IPS-NIHi7 (cell line): ENCODE results near the gene TYROBP.
A peak's percentile ranks its signal among the peaks of the same experiment; 100 is the strongest.
"Not testable (repeated sequence)": the region's sequence is repeated elsewhere in the genome, so short reads cannot be mapped to it uniquely, and the experiment has no call there.

Experiments
- DNase-seq: peaks from one replicate; pipeline ENCODE4 v3.0.0; 2012; ENCODE audit warnings: mixed read lengths; ENCODE audit errors: extremely low spot score

The TYROBP gene

DNA sequence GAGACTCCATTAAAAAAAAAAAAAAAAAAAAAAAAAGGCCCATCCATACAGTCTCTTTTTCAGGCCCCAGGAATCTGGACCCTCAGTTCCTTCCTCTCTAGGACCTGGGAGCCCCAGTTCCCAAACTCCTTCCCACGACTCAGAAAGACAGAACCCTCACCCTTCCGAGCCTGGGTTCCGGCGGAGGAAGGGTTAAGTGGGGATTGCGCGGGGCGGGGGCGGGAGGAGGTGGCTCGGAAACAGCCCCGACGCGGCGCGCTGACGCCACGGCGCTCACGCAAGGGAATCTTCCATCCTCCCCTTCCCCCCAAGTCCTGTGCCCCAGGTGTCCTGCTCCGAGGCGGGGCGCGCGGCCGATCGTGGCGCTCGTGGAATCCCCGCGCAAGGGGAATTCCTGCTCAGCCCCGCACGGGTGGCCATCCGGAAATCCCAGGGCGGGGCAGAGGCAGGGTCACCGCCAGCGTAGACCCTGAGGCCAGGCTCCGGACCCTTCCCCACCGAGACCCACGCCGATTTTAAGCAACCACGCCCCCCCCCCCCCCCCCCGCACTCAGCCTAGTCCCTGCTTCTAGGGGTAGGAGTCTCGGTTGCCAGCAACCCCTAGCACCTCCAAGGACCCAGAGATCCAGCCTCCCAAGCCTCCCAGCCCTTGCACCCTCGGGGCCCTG, 8.4 kb downstream of the TYROBP start:
- DNase-seq, result peak; percentile 82

DNA sequence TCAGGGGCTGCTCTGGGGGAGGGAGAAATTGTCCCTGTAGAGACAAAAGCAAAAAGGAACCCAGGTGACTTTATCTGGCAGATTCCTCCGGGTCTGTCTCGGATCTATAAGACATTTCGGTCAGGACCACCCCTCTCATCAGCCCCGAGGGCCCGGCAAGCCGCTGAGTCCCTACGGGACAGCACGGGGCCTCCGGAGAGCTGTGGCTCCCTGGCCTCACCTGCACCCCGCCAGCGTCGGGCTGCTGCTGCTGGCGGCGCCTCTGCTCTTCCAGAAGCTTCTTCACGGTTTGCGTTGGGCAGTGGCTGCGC, 9.6 kb downstream of the TYROBP start:
- no peak for DNase-seq

DNA sequence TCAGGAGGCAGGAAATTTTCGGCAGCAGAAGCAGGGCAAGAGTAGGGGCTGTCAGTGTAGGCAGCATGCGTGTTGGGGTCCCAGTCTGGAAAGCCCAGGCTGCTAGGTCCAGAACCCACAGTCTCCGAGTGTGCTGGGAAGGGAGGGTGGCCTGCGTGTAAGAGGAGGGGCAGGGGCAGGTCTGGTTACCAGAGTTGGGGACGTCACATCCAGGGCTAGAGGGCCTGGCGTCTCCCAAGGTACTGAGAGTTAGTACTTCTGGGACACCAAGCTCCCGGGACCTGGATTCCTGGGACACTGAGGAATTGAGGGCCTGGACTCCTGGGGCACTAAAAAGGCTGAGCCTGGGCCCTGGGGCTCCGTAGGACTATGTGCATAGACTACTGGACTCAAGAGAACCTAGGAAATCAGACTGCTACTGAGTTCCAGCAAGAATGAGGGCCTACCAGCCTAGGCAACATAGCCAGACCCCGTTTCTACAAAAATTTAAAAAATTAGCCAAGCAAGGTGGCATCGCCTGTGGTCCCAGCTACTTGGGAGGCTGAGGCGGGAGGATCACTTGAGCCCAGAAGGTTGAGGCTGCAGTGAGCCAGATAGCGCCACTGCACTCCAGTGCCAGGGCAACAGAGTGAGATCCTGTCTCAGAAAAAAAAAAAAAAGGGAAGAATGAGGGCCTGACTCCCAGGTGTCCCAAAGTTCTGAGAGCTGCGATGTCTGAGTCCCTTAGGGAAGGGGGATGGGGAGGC, 10.2 kb downstream of the TYROBP start:
- DNase-seq, result no peak

DNA sequence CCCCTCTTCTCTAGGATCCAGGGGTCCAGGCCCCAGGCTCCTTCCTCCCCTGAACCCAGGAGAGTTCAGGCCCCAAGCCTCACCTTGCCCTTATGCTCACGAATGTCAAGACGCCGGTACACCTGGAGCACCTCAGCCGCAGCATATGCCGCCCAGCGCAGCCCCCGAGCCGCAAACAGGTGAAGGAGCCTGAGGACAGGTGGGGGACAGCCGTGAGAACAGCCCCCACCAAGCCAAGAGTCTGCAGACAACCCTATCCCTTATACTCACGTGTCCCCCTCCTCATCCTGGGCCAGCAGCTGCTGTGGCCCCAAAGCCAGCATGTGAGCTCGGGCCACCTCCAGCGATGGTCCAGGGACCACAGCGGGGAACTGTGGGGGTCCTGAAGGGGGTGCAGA, 11.5 kb downstream of the TYROBP start:
- no peak for DNase-seq

DNA sequence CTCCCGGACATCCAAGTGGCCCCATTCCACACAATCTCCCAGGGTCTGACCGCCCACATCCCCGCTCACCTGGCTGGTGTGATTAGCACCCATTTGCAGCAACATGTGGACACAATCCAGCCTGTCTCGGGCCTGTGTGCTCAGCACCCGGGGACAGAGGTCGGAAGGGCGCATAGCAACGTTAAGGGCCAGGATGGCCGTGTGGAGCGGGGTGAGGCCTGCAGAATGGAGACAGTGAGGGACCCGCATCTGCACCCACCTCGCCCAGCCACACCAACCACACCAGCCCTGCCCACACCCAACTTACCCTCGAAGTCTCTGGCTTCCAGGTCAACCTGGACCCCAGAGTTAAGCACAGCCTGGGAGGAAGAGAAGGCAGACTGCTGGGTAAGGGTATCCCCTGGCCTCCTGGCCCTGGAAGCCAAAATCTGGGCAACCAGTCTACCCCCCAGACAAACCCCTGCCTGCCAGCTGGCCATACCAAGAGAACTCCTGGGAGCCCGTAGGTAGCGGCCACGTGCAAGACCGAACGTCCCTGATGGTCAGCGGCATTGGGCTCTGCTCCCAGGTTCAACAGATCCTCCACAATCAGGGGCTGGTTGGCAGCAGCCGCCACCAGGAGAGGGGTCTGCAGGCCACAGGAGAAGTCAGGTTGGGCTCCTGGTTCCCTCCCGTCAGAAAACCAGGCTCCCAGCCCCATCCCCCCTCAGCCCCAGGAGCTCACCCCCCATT, 12.0 kb downstream of the TYROBP start:
- DNase-seq, result no peak

DNA sequence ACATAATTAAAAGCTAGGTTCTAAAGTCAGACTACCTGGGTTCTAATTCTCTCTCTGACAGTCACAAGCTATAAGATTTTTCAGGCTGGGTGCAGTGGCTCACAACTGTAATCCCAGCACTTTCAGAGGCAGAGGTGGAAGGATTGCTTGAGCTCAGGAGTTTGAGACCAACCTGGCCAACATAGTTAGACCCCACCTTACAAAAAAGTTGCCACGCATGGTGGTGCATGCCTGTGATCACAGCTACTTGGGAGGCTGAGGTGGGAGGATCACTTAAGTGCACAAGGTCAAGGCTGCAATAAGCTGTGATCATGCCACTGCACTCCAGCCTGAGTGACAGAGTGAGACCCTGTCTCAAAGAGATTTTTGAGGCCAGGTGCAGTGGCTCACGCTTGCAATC, 13.8 kb downstream of the TYROBP start:
- no peak for DNase-seq

DNA sequence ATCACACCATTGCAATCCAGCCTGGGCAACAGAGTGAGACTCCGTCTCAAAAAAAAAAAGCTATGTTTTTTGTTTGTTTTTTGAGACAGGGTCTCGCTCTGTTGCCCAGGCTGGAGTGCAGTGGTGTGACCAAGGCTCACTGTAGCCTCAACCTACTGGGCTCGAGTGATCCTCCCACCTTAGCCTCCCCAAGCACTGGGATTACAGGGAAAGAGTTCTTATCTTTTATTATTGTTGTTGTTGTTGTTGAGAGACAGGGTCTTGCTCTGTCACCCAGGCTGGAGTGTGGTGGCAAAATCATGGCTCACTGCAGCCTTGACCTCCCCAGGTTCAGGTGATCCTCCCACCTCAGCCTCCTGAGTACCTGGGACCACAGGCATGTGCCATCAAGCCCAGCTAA, 16.3 kb downstream of the TYROBP start:
- DNase-seq, result not testable (repeated sequence)

DNA sequence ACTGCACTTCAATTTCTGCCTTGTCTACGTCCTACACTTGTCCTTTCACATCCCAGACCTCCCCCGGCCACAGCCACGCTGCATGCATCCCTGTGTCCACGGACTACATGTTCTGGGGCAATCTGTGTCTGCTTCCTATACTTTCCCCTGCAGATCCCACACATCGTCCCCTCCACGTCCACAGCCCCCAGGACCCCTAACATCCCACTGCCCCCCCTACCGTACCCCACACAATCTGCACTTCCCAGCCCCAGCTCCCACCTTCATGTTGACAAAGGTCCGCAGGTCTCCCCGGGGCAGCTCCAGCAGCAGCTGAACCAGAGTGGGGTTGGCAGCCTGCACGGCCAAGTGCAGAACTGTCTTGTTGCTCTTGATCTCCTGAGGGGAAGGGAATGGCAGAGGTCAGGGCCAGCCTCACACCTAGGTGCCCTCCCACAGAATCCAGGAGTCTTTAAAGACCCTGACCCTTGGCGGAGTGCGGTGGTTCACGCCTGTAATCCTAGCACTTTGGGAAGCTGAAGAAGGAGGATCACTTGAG, 17.9 kb downstream of the TYROBP start:
- DNase-seq, result no peak

DNA sequence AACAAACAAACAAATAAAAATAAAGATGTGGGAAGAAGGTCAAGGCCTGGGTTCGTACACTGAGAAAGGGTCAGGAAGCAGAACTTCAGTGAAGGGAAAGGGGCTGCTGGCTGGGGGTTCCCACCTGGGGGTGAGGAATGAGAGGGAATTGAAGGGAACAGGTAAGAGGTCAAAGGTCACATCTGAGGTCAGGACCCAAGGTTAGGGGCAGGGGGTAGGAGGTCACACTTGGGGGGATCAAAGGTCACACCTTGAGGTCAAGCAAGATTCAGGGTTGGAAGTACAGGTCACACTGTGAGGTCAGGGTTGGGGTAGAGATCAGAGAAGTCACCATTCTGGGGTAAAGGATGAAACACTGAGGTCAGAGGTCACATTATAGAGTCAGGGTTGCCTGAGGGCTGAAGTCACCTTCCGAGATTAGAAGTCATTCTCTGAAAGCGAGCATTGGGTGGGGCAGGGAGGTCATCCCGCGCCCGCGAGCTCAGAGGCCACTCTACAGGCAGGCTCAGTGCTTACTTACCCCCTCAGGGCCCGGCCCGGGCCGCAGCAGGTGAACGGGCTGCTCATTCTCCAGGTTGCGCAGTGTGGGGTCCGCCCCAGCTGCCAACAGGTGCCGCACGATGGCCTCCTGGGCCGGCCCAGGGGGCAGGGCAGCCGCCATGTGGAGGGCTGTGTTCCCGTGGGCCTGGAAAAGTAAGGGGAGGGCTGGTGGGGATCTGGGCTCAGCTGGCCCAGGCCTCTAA, 18.6 kb downstream of the TYROBP start:
- no peak for DNase-seq

DNA sequence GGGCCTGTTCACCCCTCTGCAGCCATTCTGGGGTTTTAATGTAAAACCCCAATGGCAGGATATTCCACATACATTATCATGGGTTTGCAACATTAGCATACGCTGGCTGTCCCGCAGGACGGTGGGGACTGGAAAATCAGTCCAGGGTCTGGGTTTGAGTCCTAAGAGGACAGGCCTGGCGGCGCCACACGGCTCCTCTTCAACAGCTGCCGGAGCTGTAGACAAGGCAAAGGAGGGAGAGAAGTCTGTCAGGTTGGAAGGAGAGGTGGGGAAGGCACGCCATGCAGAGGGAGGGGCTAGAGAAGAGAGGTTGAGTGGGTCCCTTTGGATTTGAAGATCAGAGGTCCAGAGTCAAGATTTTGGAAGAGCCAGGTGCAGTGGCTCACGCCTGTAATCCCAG, 19.7 kb downstream of the TYROBP start:
- DNase-seq, result no peak

DNA sequence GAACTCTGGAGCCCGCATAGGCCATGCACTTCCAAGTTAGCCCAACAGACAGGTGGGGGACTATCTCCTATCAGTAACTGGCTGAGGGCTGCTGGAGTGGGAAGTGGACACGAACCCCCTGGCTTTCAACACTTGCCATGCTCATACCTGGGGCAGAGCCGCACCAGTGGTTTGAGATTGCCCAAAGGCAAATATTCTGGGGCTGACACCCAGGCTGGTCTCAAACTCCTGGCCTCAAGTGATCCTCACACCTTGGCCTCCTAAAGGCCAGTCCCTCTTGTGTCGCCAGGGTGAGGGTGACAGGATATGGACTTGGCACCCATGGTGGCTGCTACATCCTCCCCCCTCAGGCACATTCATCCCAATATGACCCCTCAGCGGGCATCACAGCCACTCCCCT, 20.9 kb downstream of the TYROBP start:
- no peak for DNase-seq

DNA sequence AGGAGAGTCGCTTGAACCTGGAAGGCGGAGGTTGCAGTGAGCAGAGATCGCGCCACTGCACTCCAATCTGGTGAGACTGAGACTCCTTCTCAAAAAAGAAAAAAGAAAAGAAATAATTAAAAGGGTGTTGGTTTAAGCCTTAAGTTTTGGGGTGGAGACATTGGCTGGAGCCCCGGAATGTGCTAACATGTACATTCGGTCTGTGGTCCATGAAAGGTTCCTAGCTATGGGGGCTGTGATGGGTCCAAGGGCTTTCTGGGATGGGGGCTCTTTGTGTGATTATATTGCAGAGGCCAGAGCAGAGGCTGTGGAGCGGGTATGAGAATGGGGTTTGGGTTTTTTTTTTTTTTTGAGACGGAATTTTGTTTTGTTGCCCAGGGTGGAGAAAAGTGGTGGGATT, 22.2 kb downstream of the TYROBP start:
- no peak for DNase-seq

DNA sequence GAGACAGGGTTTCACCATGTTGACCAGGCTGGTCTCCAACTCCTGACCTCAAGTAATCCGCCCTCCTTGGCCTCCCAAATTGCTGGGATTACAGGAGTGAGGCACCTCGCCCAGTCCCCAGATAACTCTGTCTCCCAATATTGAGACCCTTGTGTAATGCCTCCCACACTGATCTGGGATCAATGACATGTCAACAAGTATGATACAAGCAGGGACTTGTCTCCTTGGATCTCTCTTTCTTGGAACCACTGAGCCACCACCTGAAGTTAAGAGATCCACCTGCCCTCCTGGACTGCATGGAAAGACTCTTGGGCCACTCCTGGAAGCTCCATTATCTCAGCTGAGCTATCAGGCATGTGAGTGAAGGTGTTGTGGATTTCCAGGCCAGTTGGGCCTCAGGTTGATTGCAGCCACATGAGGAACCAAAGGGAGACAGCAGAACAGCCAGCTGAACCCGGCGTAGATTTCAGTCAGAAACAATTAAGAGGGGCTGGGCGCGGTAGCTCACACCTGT, 22.8 kb downstream of the TYROBP start:
- no peak for DNase-seq

DNA sequence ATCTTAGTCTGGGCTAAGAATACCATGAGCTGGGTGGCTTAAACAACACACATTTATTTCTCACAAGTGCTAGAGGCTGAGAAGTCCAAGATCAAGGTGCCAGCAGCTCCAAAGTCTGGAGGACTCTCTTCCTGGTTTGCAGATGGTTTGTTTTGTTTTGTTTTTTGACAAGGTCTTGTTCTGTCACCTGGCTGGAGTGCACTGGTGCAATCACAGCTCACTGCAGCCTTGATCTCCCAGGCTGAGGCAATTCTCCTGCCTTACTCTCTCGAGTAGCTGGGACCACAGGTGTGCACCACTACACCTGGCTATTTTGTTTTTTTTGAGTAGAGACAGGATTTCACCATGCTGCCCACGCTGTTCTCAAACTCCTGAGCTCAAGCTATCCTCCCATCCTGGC, 24.2 kb downstream of the TYROBP start:
- DNase-seq, result no peak

DNA sequence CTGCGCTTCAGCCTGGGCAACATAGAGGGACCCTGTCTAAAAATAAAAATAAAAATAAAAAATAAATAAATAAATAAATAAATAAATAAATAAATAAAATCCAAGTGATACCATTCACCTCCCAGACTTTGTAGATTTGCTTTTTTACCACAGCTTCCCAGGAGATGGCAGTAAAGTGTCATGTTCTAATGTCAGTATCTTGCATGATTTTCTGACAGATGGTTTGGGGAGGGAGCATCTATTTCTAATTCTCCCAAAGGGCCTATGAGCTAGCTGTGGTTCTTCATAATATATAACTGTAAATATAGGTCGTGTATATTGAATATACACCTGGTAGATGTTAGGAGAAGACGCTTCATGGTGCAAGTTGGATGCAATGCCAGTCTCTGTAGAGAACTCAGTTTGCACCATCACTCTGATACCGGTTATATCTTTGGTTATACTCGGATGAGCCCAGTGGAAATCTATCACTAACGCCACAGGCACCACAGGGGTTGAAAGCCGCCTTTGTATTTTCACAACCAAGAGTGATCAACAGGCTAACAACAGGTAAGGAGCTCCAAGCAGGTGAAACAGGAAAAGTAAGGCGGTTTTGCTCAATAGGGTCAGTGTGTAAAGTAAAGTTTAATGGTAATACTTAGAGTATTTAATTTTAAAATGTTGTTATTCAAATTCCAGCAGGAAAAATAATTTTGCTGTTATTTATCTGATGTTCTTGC, 25.8 kb downstream of the TYROBP start:
- peak; percentile 57 for DNase-seq

DNA sequence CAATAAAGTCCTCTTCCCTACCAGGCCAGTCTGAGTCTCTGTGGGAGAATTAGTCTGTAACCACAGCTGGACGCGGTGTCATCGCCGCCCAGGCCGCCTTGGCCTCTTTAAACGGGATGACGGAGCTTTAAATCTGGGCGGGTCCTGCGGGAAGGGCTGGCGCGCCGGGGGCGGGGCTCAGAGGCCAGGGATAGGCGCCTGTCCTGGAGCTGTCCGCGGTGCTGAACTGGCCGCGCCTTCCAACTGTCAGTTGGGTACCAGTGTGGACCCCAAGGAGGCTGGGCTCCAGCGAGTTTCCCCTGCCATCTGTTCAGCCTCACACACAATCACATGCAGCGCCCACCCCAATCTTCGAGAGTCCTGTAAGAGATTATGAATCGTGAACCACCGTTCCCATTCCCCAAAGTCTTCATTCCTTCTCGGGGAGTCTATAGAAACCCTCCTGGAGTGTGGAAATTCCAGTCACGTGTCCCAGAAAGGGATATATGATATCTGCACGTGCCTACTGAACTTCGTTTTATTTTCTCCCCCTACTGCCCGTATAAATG, 28.3 kb downstream of the TYROBP start:
- peak; percentile 95 for DNase-seq

DNA sequence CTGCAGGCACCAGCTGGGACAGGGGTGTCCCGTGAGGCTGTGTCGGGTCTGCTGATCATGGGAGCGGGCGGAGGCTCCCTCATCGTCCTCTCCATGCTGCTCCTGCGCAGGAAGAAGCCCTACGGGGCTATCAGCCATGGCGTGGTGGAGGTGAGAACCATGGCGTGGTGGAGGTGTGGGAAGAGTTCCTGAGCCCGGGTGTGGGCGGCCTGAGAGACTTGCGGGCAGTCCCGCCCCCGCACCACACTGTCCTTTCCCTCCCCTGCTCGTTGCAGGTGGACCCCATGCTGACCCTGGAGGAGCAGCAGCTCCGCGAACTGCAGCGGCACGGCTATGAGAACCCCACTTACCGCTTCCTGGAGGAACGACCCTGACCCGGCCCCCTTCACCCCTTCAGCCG, 29.0 kb downstream of the TYROBP start:
- no peak for DNase-seq

DNA sequence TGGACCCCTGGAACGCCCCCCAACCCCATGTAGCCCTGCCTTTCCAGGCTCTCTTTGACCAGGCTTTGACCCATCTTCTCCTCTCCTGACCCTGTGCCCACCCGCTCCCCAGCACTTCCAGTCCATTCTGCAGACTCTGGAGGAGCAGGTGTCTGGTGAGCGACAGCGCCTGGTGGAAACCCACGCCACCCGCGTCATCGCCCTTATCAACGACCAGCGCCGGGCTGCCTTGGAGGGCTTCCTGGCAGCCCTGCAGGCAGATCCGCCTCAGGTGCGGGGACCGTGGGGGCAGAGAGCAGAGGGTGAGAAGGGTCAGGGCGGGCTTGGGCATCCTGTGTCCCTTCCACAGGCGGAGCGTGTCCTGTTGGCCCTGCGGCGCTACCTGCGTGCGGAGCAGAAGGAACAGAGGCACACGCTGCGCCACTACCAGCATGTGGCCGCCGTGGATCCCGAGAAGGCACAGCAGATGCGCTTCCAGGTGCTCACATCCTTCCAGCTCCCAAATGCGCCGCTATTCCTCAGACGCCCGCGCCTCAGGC, 33.6 kb downstream of the TYROBP start:
- DNase-seq, result no peak

DNA sequence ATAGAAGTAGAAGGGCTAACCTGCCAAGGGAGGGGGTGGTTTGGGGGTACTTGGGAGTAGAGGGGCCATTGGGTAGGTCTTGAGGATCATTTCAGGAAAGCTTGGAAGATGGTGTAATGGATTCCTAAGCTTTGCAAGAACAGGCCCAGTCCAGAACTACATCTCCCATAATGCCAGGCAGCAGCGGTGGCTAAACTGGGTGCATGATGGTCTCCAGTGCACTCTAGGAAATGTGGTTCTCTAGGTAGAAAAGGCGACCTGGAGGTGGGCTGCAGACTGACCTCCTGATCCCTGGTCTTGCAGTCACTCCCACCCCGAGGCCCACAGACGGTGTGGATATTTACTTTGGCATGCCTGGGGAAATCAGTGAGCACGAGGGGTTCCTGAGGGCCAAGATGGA, 35.9 kb downstream of the TYROBP start:
- no peak for DNase-seq

DNA sequence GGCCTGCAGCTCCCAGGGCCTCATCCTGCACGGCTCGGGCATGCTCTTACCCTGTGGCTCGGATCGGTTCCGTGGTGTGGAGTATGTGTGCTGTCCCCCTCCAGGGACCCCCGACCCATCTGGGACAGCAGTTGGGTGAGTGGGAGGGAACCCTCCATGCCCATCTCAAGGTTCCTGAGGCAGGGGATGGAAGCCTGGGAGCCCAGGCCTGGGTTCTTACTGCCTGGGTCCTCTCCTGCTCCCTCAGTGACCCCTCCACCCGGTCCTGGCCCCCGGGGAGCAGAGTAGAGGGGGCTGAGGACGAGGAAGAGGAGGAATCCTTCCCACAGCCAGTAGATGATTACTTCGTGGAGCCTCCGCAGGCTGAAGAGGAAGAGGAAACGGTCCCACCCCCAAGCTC, 36.5 kb downstream of the TYROBP start:
- no peak for DNase-seq

DNA sequence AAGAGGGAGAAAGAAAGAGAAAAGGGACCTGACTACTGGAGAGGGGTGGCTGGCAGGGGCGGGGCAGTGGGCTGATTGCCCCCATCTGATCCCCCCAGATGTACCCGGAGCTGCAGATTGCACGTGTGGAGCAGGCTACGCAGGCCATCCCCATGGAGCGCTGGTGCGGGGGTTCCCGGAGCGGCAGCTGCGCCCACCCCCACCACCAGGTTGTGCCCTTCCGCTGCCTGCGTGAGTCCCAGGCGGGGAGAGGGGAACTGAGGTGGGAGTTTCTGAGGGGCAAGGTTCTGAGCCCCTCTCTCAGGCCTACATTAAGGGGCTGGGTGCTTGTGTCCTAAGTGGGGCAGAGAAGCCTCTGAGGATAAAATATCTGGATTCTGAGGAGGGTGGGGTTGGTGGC, 37.3 kb downstream of the TYROBP start:
- DNase-seq, result no peak
